Type B pancreatic cell (in vitro differentiated cells): ENCODE data around the gene APBA1. TPM values are rescaled to one million over a fixed set of nuclear protein-coding genes. Genes with fewer than 3 reads are reported as not detected.

ENCODE experiments used
- DNase-seq: peaks from one replicate; pipeline ENCODE4 v3.0.0; 2021; ENCODE audit warnings: mixed read lengths; ENCODE audit not compliant: unreplicated experiment; ENCODE audit errors: extremely low spot score
- H3K27ac Mint-ChIP-seq: 2 replicates; pipeline ENCODE4 v1.8.0; 2021; ENCODE audit warnings: mild to moderate bottlenecking, mixed read lengths
- H3K27me3 Mint-ChIP-seq: 2 replicates; pipeline ENCODE4 v1.8.0; 2021; ENCODE audit warnings: mixed read lengths
- H3K36me3 Mint-ChIP-seq: 2 replicates; pipeline ENCODE4 v1.8.0; 2021; ENCODE audit warnings: mixed read lengths
- H3K4me1 Mint-ChIP-seq: one replicate; pipeline ENCODE4 v1.8.0; 2021; ENCODE audit warnings: mixed read lengths; ENCODE audit not compliant: unreplicated experiment
- H3K4me3 Mint-ChIP-seq: 2 replicates; pipeline ENCODE4 v1.8.0; 2021; ENCODE audit warnings: mild to moderate bottlenecking, mixed read lengths
- H3K9me3 Mint-ChIP-seq: 2 replicates; pipeline ENCODE4 v1.8.0; 2021; ENCODE audit warnings: mixed read lengths
- CTCF ChIP-seq: fragments of 200-600 bp; sonication (generic); conservative IDR thresholded peaks from 2 replicates; pipeline ENCODE4 v1.5.0; 2021; ENCODE audit warnings: antibody characterized with exemption, mild to moderate bottlenecking
- long read RNA-seq: library from polyadenylated mRNA; unstranded; transcript quantifications from one replicate; pipeline ENCODE4 v2.0.0, GENCODE V29; 2020
- total RNA-seq: library from RNA; stranded (reverse); gene quantifications from 2 replicates; pipeline ENCODE4 v1.2.1, GENCODE V29; 2021; ENCODE audit warnings: low replicate concordance

Gene APBA1
- 6.3 and 6.9 TPM in 2 replicates for total RNA-seq
- long read RNA-seq, result 0 reads

- Mint-ChIP-seq H3K27me3 (no peaks in the 10 kb centered on the region), H3K4me3 (peak within 1 kb of the TSS; percentile 88), H3K36me3 (no peaks in the 10 kb centered on the region), H3K27ac (peak within 1 kb of the TSS; percentile 89), H3K9me3 (no peaks in the 10 kb centered on the region), H3K4me1 (peaks cover 14% of the 10 kb centered on the region)
- peak; percentile 76 for DNase-seq
- TF ChIP-seq CTCF, result peak; percentile 38
These were observed at the start of gene APBA1 for GRCh38 chr9:69671879-69672595. APBA1 (minus strand) TSS chr9:69672371.

GRCh38 chr9:69719983-69720382, 47.8 kb upstream of the APBA1 start:
- no peak for TF ChIP-seq CTCF
- Mint-ChIP-seq H3K27me3 (no peaks in the 10 kb centered on the region), H3K36me3 (peaks cover 57% of the 10 kb centered on the region), H3K4me1 (no peaks in the 10 kb centered on the region), H3K4me3 (no peak overlapping the region), H3K9me3 (peaks cover 7% of the 10 kb centered on the region), H3K27ac (no peak overlapping the region)
- no peak for DNase-seq

- no peak overlapping the region for H3K27ac Mint-ChIP-seq
- H3K36me3 Mint-ChIP-seq, result peaks cover 54% of the 10 kb centered on the region
- DNase-seq, result no peak
- no peaks in the 10 kb centered on the region for H3K27me3 Mint-ChIP-seq
- no peaks in the 10 kb centered on the region for H3K4me1 Mint-ChIP-seq
- no peak overlapping the region for H3K4me3 Mint-ChIP-seq
- H3K9me3 Mint-ChIP-seq, result peaks cover 7% of the 10 kb centered on the region
- no peak for TF ChIP-seq CTCF
These were observed 47.2 kb upstream of the APBA1 start for GRCh38 chr9:69719367-69719766.

- no peak for TF ChIP-seq CTCF
- H3K9me3 Mint-ChIP-seq, result peaks cover 7% of the 10 kb centered on the region
- no peak for DNase-seq
- H3K4me3 Mint-ChIP-seq, result no peak overlapping the region
- H3K27me3 Mint-ChIP-seq, result no peaks in the 10 kb centered on the region
- no peaks in the 10 kb centered on the region for H3K4me1 Mint-ChIP-seq
- no peak overlapping the region for H3K27ac Mint-ChIP-seq
- H3K36me3 Mint-ChIP-seq, result peaks cover 49% of the 10 kb centered on the region
These were observed 46.0 kb upstream of the APBA1 start for GRCh38 chr9:69718218-69718617.

GRCh38 chr9:69715825-69716224, 43.7 kb upstream of the APBA1 start:
- no peak for DNase-seq
- no peak for TF ChIP-seq CTCF
- H3K27me3 Mint-ChIP-seq, result no peaks in the 10 kb centered on the region
- peaks cover 34% of the 10 kb centered on the region for H3K36me3 Mint-ChIP-seq
- no peak overlapping the region for H3K27ac Mint-ChIP-seq
- peaks cover 3% of the 10 kb centered on the region for H3K9me3 Mint-ChIP-seq
- H3K4me3 Mint-ChIP-seq, result no peak overlapping the region
- no peaks in the 10 kb centered on the region for H3K4me1 Mint-ChIP-seq
